ENCODE measurements around the gene ADGRD1.
"Not testable (repeated sequence)": the region's sequence is repeated elsewhere in the genome, so short reads cannot be mapped to it uniquely, and the experiment has no call there.

The ADGRD1 gene

DNA sequence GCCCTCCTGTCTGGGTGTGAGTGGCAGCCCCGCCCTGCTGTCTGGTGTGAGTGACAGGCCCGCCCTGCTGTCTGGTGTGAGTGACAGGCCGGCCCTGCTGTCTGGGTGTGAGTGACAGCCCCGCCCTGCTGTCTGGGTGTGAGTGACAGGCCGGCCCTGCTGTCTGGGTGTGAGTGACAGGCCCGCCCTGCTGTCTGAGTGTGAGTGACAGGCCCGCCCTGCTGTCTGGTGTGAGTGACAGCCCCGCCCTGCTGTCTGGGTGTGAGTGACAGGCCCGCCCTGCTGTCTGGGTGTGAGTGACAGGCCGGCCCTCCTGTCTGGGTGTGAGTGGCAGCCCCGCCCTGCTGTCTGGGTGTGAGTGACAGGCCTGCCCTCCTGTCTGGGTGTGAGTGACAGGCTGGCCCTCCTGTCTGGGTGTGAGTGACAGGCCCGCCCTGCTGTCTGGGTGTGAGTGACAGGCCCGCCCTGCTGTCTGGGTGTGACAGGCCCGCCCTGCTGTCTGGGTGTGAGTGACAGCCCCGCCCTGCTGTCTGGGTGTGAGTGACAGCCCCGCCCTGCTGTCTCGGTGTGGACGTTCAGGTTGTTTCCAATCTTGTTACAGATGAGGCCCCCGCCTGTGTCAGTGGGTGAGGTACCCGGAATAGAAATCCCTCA is 175.4 kb downstream of the ADGRD1 start:
- DNase-seq: not testable (repeated sequence)

DNA sequence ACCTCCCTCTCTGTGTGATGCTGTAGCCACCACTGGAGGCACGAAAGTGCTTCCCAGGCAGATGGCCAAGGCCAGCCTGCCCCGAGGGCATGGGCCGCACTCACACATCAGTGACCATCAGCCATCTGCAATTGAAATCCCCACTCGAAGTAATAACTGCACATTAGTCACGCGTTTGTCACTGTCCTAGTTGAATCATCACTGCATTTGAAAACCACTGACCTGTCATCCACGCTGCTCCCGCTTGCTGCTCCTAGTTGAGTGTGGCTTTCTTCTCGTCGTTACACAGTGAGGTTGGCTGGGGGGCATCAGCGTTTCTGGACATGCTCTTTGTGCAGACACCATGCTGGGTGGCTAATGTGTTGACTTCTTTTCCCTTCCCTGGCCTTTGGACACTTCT is 176.1 kb downstream of the ADGRD1 start:
- no peak for DNase-seq

DNA sequence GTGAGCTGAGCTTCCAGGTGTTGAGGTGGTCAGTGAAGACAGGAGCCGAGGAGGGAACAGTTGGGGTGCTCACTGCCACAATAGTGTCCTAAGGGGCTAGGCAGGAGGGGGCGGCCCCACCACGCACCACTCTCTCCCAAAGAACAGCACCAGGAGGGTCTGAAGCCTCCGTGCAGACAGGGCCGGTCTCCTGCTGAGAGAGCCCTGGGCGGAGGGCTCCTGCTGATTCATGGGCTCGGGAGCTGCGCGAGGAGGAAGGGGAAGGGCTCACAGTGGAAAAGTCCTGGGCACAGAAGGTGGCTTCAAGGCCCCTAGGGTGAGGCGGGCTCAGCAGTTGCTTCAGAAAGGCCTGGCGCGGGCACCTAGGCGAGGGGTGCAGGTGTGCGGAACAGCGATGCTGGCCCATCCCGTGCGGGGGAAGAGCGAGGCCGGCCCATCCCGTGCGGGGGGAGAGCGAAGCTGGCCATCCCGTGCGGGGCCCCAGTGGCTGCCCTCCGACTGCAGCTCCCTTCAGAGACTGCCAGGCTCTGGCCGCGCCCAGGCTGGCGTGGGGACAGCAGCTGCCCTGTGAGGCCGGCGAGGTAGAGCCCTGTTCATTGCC is 176.7 kb downstream of the ADGRD1 start:
- no peak for DNase-seq

DNA sequence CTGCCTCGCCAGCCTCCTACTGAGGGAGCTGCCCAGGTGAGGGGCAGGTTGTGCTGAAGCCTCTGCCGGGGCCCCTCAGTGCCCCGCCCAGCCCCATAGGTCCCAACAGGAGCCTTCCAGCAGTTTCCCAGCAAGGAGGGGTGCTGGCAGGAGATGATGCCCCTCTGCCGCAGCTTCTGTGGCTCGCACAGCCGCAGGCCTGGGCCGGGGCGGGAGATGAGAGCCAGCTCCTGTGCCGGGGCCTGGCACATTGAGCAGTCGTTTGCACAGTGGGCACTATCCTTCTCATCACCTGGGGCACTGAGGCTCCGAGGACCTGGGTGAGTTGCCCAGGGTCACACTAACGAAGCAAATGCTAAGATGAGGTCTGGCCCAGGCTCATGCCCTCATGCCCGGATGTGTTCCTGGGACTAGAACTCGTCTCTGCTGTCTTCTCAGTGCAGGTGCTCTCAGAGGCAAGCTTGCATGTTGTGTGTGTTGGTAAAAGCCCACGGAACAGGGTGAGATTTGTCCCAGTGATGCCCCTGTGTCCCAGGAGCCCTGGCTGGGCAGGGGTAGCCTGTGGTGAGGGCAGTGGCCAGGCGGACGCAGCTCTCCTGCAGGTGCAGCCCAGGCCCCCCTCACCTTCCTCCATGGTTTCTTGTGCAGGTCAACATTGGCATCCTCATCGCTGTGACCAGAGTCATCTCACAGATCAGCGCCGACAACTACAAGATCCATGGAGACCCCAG is 177.5 kb downstream of the ADGRD1 start:
- no peak for DNase-seq

DNA sequence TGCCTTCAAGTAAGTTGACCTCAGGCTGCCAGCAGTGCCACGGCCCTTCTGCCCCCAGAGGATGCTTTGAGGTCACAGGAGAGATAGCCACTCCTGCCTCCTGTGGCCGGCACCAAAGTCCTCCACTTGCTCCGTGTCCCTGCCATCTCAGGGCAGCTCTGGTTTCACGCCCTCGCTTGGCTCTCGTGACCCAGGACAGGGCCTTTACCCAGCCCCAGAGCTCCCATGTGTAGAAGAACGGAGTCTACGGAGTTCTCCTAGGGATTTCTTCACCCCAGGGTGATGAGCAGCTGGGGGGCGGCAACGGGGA is 178.1 kb downstream of the ADGRD1 start:
- DNase-seq: no peak

DNA sequence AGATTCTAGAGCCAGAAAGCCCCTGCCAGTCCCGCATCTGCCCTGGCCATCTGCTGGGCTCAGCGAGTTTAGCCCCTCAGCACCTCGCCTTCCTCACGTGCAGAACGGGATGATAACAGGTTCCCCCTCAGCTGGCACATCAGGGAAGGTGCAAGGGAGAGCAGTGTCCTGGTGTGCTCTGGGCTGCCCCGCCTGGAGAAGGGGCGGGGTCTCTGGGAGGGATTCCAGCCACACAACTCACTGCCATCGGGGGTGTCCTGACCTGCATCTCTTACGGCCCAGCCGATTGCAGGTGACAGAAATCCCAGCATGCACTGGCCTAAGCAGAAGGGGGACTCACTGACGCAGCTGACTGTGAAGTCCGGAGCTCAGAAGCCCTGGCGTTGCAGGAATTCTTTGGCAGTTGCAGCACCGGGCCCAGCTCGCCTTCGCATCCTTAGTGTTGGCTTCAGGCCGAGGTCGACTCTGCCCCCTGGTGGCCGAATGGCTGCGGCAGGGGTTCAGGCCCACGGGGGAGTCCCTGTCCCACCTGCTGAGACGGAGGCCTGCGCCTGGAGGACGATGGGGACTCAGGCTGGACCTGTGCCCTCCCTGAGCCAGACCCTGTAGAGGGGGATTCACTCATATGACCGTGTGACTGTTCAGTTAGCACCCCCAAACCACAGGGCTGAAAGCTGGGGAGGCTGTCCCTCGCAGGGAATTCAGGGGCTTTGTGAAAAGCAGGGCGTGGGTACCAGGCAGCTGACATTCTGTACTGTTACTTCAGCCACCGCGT is 178.6 kb downstream of the ADGRD1 start:
- DNase-seq: no peak

DNA sequence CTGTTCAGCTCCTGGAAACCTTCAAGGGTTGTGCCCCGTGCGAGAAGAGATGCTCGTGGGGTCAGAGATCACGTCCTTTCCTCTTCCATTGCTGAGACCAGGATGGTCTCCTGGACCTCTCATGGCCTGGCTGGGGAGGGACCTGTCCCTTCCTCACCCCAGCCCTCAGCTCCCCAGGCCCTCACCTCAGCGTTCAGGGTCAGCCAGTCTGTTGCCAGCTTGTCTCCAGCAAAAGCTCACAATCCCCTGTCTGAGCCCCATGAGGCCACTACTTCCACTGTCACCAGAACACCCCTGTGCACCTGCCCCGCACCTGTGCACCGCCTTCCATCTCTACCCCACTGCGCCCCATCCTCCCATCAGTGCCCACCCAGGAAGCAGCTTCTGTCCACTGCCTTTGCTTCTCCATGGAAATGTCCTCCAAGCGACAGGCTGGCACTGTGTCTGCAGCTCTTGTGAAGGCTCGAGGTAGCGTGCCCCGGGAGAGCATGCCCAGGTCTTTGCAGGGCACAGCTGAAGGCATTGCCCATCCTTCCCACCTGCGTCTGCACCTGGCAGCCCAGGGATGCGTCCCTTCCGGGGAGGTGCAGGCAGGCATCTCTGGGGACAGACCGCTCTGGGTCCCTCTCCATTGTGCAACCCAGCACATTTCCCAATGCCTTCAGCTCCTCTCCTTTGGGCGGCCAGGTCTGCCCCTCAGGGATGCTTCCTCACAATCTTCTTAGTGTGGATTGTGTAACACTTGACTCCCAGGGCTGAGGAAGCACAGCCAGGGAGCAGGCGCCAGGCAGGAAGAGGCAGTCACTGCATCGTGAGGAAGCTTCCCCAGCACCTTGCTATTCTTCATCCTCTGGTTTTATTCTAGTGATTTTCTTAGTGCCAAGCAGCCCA is 179.6 kb downstream of the ADGRD1 start:
- DNase-seq: no peak

DNA sequence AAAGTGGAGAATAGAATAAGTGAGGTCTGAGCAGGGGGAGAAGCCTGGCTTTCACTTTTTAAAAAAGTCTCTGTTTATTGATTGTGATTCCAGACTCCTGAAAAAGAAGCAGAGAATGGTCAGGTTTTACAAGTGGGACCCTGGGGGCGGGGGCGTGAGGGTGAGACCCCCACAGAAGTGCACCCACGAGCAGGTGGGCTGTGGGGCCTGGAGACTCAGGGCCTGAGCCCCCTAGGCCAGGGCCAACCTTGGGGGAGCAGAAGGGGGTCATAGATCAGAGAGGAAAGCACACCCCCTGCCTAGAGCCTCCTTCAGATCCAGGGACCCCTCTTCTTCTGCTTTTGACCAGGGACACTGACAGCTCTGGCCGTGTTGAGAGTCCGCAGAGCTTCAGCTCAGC is 180.3 kb downstream of the ADGRD1 start:
- no peak for DNase-seq

DNA sequence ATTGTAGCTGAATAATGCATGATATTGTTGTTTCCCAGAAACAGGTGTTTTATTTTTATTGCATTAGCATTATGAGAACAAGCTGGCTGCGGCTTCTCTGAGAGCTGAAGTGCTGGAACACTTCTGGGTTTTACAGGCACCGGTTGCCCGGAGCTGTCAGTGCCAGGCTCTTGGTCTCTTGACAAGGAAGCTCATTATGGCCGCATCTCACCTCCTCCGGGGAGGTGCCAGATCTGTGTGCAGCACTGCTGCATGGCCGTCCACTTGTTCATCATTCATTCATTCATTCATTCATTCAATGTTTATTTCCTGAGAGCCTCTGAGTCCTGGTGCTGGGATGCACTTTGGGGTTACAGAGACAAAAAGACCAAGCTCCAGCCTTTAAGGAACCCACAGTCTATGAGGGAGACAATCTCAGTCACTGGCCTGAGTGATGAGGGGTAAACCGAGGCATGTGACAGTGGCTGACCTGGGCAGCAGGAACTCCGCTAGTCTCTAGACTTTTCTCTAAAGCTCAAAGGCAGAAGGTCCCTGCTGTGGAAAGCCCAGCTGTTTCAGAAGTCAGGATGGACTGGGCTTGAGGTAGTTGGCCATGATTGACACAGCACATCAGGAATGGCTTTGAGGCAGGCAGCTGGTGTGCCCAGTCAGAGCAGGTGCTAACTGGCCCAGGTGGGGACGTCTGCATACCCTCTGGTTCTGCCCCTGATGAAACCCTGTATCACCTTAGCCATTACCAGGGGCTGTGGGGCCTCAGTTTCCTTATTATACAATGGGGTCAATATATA is 181.0 kb downstream of the ADGRD1 start:
- DNase-seq: no peak

DNA sequence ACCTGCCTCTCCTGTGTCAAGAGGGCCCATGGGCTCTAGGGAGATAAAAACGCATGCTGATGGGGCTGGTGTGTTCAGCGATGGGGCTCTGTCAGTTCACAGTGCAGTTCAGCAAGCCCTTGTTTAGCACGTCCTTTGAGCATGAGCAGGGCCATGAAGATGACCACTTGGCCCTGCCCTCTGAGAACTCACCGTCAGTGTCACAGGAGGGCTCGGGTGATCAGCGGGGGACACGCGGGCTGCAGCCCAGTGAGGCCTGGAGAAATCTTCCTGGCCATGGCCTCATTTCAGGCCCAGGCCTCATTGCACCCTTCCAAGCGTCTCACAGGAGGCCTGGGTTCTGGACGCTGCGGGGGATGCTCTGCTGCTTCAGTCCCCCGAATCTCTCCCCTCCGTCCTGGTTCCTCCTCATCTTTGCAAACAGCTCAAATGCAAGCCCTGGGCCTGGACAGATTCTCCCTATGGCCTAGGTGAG is 181.6 kb downstream of the ADGRD1 start:
- no peak for DNase-seq

DNA sequence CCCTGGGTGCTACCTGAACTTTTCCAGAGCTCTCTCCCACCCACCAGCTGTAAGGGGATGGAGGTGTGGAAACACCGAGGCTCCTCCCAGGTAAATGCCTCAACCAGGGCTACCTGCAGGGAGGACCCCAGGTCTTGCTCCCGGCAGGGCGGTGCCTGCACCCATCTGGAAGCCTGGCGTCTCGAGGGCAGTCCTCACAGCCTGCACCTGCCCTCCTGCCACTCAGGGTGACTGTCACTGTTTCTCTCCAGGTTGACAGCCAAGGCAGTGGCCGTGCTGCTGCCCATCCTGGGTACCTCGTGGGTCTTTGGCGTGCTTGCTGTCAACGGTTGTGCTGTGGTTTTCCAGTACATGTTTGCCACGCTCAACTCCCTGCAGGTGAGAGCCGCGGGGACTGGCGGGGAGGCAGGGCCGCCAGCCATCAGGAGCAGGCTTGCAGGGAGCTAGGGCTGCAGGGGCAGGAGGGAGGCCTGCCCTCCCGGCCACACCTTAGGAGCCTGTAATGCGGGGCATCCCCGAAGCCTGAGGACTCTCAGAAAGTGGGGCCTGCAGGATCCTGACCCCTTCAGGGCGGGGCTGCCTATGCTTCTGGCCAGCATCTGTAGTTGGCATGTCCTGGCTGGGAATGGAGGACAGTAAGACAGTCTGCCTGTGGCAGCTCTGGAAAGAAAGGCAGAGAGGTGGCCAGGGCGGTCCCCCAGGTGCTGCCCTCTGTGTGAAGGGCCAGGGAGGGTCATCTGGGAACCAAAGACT is 182.3 kb downstream of the ADGRD1 start:
- no peak for DNase-seq

DNA sequence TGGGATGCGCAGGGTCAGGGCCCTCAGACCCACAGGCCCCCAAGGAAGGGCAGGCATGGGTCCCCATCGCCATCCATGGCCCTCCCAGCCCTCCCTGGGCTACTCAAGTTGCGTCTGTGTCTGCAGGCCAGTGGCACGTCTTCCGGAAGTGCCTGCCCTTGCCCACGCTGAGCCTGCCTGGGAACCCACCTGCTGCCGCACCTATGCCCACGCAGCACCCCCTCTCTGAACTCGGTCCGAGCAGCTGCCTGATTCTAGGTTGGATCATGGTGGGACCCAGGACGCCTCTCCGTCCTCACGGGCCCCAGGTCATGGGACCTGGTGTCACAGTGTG is 182.8 kb downstream of the ADGRD1 start:
- DNase-seq: no peak

DNA sequence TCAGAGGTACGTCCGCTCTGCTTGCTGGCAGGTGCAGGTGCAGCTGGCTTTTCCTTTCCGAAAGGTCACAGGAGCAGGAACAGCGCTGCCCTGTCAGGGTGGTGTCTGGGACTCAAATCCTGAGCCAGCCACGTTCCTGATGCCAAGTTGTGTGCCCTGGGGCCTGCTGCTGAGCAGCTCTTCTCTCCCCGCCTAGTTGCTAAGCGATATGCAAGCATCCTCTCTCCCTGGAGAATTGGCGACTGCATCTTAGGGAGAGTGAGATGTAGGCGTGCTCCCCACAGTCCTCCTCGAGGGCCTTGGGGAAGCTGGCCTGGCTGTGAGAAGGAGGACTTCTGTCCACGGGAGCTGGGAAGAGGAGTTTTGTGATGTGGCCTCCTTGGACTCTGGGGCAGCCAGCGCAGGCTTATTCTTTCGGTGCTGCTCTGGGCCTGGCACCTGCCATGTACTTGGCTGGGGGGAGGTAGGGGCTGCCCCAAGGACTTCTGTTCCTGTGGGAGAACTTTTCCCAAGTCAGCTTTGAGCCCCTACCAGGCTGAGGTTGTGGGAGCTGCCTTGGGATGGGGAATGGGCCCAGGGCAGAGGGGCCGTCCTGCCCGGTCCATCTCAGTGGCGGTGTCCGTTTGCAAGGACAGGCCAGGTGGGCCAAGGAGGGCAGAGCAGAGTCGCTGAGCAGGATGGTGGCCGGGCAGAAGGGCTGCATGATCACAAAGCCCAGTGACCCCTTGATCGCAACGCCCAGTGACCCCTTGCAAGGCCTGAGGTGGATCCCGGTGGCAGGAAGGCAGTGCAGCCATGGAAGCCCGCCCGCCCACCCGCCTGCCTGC is 183.5 kb downstream of the ADGRD1 start:
- no peak for DNase-seq

DNA sequence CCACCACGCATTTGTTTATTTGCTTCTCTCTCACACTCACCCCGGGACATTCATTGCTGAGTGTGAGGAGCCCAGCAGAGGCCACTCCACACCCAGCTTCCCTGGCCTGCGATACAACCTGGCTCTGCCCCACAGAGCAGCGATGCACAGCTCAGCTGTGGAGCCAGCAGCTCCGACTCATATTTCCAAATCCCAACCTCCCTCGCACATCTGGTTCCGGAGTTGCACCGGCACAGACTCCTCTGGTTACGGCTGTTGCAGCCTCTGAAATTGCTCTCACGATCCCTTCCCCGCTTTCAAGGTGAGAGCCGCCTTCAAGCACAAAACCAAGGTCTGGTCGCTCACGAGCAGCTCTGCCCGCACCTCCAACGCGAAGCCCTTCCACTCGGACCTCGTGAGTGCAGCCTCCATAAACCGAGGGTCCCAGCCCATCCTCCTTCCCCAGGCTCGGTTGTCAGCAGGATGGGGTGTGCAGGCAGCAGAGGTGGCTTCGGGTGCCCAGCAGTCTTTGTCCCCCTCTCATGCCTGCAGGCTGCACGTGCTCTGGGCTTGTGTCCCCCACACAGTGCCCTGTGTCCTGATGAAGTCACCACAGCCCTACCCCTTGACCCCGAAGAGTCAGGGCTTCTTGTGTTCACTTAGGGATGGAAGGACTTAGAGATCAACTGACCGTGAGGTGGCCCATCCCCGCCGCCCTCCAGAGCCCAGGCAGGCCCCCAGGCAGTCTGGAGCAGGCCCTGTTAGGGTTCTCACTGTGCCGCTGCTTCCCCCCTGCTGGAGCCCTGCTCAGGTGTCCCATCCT is 184.3 kb downstream of the ADGRD1 start:
- no peak for DNase-seq

DNA sequence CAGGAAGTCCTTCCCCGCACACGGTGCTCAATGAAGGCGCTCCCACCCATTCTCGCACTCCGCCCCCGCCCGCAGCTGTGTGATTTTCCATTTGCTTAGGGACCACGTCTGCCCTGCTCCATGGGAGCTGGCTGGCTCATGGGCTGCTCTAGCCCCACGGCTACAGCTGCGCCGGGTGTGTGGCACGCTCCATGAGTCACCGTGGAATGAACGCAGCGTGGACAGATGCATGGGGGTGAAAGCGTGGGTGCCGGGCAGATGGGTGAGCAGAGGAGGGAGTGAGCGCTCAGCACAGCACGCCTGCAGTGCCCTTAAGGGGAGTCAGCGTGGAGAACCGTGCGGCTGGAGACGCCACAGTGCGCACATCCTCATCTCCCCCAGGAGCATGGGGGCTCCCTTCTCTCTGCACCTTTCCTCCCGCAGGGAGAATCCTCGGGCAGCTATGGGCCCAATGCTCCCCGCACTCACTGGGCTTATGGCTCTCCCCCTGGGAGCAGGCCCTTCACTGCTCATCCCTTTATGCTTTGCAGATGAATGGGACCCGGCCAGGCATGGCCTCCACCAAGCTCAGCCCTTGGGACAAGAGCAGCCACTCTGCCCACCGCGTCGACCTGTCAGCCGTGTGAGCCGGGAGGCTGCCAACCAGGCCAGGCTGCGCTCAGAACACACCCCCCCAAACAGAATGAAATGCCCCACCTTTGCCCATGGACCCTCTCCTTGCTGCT is 185.1 kb downstream of the ADGRD1 start:
- no peak for DNase-seq

DNA sequence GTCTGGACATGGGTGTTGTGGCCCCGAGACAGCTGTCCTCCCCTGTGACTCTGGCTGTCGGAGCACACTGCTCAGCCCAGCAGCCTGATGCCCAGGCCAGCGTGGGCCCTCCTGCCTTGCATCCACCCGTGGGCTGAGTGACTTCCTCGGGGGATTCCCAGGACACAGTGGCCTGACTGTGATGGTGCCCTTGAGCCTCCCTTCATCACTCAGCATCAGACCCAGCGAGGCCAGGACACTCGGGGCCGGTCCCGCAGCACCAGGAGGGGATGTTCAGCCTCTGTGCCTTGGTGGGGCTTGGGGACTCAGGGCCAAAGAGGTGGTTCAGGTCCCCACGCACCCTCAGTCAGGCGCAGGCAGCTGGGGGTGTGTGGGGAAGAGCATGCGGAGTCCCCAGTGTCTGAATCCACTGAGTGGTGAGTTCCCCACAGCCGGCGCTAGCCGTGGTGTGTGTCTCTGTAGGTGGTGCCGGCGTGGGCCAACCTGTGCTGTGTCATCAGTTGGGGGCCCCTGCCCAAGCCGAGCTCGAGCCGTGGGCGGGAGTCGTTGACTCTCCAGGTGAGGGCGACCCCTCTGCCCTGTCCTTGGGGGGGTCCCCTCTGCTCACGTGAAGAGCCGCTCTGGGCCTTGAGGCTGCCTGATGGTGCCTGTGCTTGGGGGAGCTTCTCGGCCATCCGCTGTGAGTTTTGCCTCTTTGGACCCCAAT is 185.8 kb downstream of the ADGRD1 start:
- DNase-seq: no peak

DNA sequence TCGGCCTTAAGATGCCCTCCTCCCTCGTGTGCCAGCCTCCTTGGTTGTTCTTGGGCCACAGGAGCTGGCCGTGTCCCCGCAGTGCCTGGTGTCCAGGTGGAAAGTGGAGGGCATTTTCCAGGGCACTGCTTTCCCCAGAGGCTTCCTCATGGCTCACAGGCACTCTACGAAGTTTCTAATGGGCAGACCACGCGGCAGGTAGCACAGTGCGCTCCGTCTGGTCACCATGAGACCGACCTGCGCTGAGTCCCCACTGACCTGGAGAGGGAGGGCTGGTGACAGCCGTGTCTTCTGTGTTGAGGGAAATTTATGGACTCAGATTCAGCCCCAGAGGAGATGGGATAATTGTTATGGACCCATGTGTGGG is 186.3 kb downstream of the ADGRD1 start:
- no peak for DNase-seq

DNA sequence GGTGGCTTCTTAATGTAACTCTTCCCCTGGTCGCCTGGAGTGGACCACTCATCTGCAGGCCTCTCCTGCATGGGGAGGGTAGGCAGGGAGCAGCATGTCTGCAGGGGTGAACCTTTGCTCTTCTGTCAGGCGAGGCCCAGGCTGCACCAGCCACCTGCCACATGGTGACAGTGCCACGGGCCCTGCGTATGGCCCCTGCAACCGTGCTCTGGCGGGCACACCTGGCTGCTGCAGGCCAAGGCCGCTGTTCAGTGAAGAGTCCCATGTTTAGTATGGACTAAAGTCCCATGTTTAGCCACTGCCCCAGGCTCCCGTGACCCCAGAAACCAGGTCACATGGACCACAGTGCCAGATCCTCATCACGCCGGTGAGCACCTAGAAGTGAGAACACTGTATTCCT is 187.0 kb downstream of the ADGRD1 start:
- no peak for DNase-seq

All from NCI-H510A treated with DMSO at 0.1 percent for 48 hours (cell line).